ENCODE results near the gene SAMM50. TPM values are rescaled to one million over a fixed set of nuclear protein-coding genes. Genes with fewer than 3 reads are reported as not detected.

Gene SAMM50
- polyA plus RNA-seq, 1 donor from 2014 or later, result 79.5 TPM

DNA sequence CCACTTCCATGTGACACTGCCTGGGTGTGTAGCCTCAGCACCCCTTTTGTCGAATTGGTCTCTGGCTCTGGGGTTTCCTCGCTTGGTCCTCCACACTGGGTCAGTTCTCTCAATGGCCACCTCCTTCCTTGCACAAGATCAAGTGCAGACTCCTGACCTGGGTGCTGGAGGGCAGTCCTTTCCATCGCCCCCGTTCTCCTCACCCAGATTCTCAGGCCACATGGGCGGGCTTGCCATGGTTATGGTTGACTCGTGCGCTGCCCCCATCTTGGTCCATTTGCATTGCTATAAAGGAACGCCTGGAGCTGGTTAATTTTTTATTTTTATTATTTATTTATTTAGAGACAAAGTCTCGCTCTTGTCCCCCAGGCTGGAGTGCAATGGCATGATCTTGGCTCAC, 63.4 kb downstream of the SAMM50 start:
- H3K4me3 Mint-ChIP-seq, result no peak overlapping the region
- peaks cover 4 to 9% (median 9%) of the 10 kb centered on the region in 3 donors for H3K4me1 Mint-ChIP-seq
- peaks cover 1% of the 10 kb centered on the region for H3K36me3 Mint-ChIP-seq
- H3K27me3 Mint-ChIP-seq, result no peaks in the 10 kb centered on the region
- no peak overlapping the region for H3K27ac Mint-ChIP-seq
- H3K9me3 Mint-ChIP-seq, result no peaks in the 10 kb centered on the region

DNA sequence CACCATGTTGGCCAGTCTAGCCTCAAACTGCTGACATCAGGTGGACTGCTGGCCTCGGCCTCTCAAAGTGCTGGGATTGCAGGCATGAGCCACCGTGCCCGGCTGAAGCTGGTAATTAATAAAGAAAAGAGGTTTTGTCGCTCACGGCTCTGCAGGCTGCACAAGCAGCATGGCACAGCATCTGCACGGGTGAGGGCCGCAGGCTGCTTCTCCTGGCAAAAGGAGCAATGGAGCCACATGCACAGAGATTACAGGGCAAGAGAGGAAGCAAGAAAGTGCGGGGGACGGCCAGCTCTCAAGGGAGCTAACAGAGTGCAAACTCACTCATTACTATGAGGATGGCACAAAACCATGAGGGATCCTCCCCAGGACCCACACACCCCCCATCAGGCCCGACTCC, 64.2 kb downstream of the SAMM50 start:
- Mint-ChIP-seq H3K27me3 (no peaks in the 10 kb centered on the region), H3K36me3 (peaks cover 1% of the 10 kb centered on the region), H3K4me3 (peak overlapping the region in 1 of 4 donors; percentile 76), H3K27ac (peak overlapping the region in 1 of 3 donors; percentile 82), H3K4me1 (peaks cover 7 to 12% (median 9%) of the 10 kb centered on the region in 3 donors), H3K9me3 (no peaks in the 10 kb centered on the region)

DNA sequence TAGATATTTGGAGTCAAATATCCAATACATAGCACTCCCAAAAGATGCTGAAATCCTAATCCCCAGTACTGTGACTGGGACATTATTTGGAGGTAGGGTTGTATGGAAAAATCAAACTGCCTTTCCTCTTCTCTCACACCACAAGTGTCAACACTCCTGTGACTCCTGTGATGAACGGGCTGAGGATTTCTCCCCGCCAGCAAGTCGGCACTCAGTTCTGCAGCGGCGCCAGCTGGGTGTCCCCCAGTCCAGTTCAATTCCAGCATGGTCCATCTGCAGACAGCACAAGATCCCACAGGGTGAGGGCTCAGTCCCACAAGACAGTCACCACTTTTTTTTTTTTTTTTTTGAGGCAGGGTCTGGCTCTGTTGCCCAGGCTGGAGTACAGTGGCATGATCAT, 64.6 kb downstream of the SAMM50 start:
- Mint-ChIP-seq H3K4me1 (peaks cover 7 to 12% (median 9%) of the 10 kb centered on the region in 3 donors), H3K27ac (peak overlapping the region in 2 of 3 donors; percentile 35 to 82), H3K4me3 (peak overlapping the region in 1 of 4 donors; percentile 76), H3K27me3 (no peaks in the 10 kb centered on the region), H3K36me3 (peaks cover 1% of the 10 kb centered on the region), H3K9me3 (no peaks in the 10 kb centered on the region)

DNA sequence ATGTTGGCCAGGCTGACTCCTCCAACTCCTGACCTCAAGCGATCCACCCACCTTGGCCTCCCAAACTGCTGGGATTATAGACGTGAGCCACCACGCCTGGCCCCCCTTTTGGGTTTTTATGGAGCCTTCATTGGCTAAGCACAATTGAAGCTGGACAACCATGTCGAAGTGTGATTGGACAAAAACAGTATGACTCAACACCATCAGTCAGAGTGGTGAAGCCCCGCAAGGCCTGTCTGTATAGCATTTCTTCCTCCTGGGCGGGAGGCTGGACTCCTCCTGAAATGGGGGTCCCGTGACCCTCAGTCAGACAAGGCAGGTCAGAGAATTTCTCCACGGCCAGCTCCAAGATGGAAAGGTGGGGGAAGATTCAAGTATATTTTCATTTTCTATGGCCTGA, 65.7 kb downstream of the SAMM50 start:
- H3K9me3 Mint-ChIP-seq, result no peaks in the 10 kb centered on the region
- H3K27me3 Mint-ChIP-seq, result no peaks in the 10 kb centered on the region
- peak overlapping the region in 1 of 4 donors; percentile 58 for H3K4me3 Mint-ChIP-seq
- H3K4me1 Mint-ChIP-seq, result peaks cover 15 to 20% (median 16%) of the 10 kb centered on the region in 3 donors
- peaks cover 1% of the 10 kb centered on the region for H3K36me3 Mint-ChIP-seq
- peak overlapping the region in 2 of 3 donors; percentile 27 to 57 for H3K27ac Mint-ChIP-seq

DNA sequence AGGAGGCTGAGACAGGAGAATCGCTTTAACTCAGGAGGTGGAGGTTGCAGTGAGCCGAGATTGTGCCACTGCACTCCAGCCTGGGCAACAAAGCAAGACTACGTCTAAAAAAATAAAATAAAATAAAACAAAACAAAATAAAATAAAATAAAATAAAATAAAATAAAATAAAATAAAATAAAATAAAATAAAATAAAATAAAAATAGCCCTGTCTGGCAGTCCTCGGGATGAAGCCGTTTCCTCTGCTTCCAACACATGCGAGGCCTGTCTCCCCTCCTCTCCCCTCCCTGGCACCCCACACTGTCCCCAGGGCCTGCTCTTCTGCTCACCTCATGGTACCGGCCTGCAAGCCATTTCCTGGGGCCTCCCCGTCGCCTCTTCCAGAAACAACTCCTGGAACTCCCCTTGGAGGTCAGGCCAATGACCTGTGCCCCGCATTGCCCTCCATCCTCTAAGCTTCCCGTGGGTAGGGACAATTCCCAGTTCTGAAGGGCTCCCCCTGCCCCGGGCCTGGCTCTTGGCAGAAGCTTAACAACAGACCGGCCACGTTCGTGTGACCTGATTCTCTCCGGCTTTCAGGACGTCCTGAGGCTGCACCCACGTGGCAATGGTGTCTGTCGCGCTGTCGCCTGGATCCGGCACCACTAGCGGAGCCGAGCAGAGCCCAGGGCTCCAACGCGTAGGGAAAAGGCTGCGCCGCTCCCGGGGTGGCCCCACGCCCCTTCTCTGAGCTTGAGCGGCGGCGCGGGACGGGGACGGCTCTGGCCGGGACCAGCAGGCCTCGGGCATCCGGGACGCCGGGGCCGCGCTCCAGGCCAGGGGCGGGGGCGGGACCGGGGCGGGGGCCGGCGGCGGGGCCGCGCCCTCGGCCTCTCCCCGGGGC, 68.4 kb downstream of the SAMM50 start:
- Mint-ChIP-seq H3K27ac (peak overlapping the region; percentile 72 to 93 (median 92)), H3K27me3 (no peaks in the 10 kb centered on the region), H3K9me3 (no peaks in the 10 kb centered on the region), H3K4me3 (peak overlapping the region; percentile 62 to 96 (median 90)), H3K36me3 (peaks cover 1% of the 10 kb centered on the region), H3K4me1 (peaks cover 22 to 40% (median 36%) of the 10 kb centered on the region in 3 donors)

DNA sequence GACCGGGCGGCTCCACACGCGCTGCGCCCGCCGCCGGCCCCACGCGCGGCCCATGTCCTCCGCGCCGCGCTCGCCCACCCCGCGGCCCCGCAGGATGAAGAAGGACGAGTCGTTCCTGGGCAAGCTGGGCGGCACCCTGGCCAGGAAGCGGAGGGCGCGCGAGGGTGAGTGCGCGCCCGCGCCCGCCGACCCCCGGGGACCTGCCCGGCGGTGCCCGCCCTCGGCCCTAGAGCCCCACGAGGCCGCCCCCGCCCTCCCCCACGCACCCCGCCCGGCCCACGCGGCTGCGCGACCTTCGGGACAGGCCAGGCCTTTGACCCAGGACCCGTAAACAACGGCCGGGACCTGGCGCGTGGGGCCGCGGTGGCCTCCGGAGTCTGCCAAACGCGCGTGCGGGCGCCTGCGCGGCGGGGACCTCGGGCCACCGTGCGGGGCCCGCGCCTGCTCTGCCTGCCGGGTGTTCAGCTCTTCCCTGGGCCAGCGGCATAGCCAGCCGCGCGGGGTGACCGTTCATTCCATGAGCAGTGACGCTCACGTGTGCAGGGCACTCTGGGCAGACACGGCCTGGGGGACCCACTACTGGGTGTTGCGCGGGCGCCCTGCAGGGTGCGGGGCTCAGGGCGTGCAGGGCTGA, 69.2 kb downstream of the SAMM50 start, which contains the start of gene PARVB:
Gene PARVB (plus strand): TSS at position 15 of the 634 bp plus-strand sequence. CDS start 38 bp downstream, at position 53.
- H3K27me3 Mint-ChIP-seq, result no peaks in the 10 kb centered on the region
- H3K4me1 Mint-ChIP-seq, result peaks cover 22 to 44% (median 40%) of the 10 kb centered on the region in 3 donors
- peaks cover 4% of the 10 kb centered on the region for H3K36me3 Mint-ChIP-seq
- peak within 1 kb of the TSS; percentile 79 to 96 (median 91) for H3K4me3 Mint-ChIP-seq
- peak within 1 kb of the TSS; percentile 93 to 100 (median 99) for H3K27ac Mint-ChIP-seq
- H3K9me3 Mint-ChIP-seq, result no peaks in the 10 kb centered on the region

DNA sequence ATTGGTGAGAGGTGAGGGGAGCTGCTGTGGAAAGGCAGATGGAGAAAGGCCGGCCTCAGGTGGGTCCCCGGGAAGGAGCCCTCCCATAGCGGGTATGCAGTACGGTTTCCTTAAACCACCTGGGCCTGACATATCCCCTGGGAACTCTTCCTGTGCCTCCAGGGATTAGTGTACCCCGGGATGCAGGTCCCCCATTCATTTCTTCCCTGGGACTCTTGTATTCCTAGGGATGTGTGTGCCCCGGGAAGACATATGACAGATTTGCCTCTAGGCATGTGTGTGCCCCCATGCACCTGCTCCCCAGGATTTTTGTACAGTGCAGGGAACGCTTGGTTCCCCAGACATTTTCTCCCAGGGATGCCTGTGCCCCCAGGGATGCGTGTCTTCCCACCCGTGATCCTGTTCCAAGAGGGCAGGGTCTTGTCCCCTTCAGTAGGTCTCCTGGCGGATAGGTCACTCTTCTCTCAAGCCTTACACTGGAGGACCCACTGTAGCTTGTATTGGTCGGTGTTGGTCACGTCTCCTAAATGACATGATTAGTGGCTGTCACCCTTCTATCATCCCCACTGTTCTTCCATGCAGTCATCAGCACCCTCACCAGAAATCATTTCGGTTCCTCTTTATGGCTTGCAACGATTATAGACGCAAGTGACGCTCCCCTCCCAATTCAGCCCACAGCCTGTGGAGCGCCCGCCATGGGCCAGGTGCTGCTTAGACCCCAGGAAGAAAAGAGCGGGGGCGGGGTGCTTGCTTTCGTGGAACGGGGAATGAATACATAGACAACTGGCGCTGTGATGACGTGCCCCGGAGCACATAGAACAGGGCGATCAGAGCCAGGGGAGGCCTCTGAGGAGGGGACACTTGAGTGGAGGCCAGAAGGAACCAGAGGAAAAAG, 70.2 kb downstream of the SAMM50 start:
- Mint-ChIP-seq H3K36me3 (peaks cover 4% of the 10 kb centered on the region), H3K27me3 (no peaks in the 10 kb centered on the region), H3K4me1 (peaks cover 22 to 45% (median 40%) of the 10 kb centered on the region in 3 donors), H3K27ac (peak overlapping the region; percentile 93 to 100 (median 99)), H3K4me3 (peak overlapping the region; percentile 79 to 95 (median 90)), H3K9me3 (no peaks in the 10 kb centered on the region)

DNA sequence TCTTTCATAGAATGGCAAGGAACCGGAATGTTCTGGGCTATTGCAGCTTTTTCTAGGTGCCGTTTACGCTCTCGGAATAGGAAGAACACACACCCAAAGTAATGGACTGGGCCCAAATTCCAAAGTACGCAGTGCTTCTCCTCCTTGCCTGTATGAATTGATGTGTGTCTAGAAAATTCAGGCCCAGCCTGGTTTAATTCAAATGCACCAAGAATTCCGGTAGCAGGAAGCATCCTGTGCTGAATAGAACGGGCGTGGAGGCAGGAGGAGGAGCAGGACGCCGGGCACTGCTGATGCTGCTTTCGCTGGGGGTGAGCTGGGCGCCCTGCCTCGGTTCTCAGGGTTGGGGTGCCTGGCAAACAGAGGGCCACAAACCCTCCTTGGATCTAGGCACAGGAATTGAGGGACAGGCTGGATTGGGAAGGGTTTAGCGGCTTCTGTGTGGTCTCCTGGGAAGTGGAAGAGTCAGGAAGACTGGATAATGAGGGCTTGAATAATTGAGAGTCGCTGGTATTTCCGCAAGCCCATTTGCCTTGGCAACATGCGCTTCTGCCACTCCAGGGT, 70.9 kb downstream of the SAMM50 start:
- no peaks in the 10 kb centered on the region for H3K27me3 Mint-ChIP-seq
- peak overlapping the region; percentile 79 to 95 (median 90) for H3K4me3 Mint-ChIP-seq
- peaks cover 4% of the 10 kb centered on the region for H3K36me3 Mint-ChIP-seq
- no peaks in the 10 kb centered on the region for H3K9me3 Mint-ChIP-seq
- peaks cover 25 to 49% (median 40%) of the 10 kb centered on the region in 3 donors for H3K4me1 Mint-ChIP-seq
- H3K27ac Mint-ChIP-seq, result peak overlapping the region; percentile 93 to 100 (median 99)

DNA sequence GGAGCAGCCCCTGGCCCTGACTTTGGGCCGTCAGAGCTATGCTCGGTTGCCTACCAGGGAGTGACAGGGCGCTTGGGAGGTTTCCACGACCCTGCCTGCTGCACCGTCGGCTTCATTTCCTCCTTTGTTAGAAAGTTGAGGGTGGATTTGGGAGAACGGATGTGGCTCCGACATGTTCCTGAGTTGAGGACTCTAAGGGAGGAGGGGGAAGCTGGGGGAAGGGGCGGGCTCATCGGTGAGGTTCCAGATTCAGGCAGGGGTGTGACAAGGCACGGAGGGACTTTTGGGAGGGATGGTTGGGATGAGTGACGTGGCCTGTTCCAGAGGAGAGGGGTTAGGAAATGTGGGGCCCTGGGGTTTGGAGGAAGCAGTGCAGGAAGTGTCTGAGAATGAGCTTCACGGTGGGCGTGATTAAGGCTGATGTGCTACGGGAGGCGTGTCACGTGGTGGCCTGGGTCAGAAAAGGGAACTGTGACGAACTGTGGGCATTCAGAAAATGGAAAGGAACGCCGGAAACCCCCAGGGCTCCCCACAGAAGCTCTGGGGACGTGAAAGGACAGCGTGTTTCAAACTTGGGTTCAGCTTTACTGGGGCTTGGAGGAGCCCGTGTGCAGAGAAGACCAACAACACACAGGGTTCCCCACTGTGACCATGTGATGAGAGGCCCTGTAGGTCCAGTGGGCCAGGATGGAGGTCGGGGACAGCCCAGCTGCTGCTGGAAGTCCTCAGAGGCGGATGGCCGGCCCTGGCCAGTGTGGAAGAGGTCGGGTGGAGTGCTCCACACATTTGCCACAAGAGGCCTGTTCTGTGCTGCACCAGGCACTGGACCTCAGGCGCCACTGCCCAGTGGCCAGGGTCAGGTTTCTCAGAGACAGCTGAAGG, 71.6 kb downstream of the SAMM50 start:
- Mint-ChIP-seq H3K27me3 (no peaks in the 10 kb centered on the region), H3K9me3 (no peaks in the 10 kb centered on the region), H3K4me3 (peak overlapping the region; percentile 79 to 95 (median 90))

DNA sequence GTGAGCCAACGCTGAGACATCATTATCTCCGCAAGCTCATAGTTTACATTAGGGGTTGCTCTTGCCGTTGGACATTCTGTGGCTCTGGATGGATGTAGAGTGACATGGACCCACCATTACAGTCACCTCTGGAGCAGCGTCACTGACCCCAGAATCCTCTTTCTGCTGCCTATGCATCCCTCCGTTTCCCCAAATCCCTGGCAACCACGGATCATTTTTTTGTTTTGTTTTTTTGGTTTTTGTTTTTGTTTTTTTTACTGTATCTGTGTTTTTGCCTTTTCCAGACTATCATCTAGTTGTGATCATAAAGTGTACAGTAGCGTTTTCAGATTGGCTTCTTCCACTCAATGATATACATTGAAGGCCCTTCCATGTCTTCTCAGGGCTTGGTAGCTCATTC, 72.8 kb downstream of the SAMM50 start:
- Mint-ChIP-seq H3K27ac (peak overlapping the region; percentile 93 to 99 (median 94)), H3K4me3 (peak overlapping the region in 2 of 4 donors; percentile 39 to 41)

More for the DNA sequence above, 71.6 kb downstream of the SAMM50 start:
- H3K4me1 Mint-ChIP-seq, result peaks cover 30 to 52% (median 43%) of the 10 kb centered on the region in 3 donors
- peak overlapping the region; percentile 93 to 100 (median 99) for H3K27ac Mint-ChIP-seq
- peaks cover 4% of the 10 kb centered on the region for H3K36me3 Mint-ChIP-seq

DNA sequence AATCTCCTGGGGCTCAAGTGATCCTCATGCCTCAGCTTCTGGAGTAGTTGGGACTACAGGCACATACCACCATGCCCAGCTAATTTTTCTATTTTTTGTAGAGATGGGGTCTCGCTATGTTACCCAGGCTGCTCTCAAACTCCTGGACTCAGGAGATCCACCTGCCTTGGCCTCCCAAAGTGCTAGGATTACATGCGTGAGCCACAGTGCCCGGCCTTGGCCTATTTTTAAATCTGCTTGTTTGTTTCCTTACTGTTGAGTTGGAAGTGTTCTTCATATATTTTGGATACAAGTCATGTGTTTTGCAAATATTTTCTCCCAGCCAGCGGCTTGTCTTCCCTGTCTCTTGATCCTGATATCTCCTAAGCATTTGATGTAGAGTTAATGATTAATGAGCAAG, 73.8 kb downstream of the SAMM50 start:
- Mint-ChIP-seq H3K36me3 (peaks cover 3% of the 10 kb centered on the region), H3K9me3 (no peaks in the 10 kb centered on the region), H3K4me3 (peak overlapping the region in 2 of 4 donors; percentile 17 to 48), H3K4me1 (peaks cover 31 to 45% (median 39%) of the 10 kb centered on the region in 3 donors), H3K27ac (peak overlapping the region in 2 of 3 donors; percentile 42 to 99), H3K27me3 (no peaks in the 10 kb centered on the region)

More for the DNA sequence above, 72.8 kb downstream of the SAMM50 start:
- Mint-ChIP-seq H3K27me3 (no peaks in the 10 kb centered on the region), H3K9me3 (no peaks in the 10 kb centered on the region), H3K4me1 (peaks cover 31 to 49% (median 43%) of the 10 kb centered on the region in 3 donors), H3K36me3 (peaks cover 3% of the 10 kb centered on the region)

DNA sequence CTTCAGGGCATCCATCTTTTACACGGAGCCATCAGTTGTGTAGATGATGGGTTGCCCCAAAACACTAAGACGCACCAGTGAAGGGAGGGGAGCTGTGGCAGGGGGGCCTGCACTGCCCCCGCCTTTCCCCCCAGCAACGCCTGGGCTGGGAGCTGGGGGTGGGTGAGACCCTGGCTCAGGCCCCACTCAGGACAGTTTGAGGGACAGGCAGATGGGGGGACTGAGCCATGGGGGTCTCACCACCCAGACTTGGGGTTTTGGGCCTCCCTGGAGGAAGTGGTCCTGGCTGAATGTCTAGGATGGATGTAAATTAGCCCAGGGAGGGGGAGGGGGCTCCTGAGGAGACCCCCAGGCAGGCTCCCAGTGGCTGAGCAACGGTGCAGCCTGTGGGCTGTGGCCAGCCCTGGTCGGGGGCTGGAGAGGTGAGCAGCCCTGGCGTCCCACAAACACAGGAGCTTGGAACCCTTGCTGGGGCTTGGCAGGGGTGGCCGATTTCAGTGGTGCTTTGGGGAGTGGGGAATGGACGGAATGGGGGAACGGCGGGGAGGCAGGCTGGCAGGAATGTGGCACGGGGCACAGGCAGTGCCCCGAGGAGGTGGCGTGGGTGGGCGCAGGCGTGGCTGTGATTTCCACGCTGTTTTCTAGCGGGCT, 74.9 kb downstream of the SAMM50 start:
- Mint-ChIP-seq H3K9me3 (no peaks in the 10 kb centered on the region), H3K36me3 (peaks cover 3% of the 10 kb centered on the region), H3K27ac (peak overlapping the region in 1 of 3 donors; percentile 39), H3K4me1 (peaks cover 31 to 46% (median 41%) of the 10 kb centered on the region in 3 donors), H3K4me3 (no peak overlapping the region), H3K27me3 (no peaks in the 10 kb centered on the region)

DNA sequence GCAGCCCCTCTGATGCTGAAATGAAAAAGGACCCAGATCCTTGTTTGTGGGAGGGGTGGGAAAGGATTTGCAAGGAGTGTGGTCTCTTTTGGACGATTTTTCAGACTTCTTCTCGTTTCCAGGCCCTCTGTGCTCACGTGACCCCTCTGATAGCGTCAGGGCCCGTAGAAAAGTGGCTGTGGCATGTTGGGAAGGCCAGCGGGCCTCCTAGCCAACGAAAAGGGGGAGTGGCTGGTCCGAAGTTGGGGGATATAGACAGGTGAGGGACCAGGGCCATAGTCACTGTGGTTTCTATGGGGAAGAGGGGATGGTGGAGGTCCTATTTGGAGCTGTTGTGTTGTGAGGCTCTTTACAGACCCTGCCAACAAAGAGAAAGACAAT, 75.5 kb downstream of the SAMM50 start:
- Mint-ChIP-seq H3K36me3 (peaks cover 3% of the 10 kb centered on the region), H3K9me3 (no peaks in the 10 kb centered on the region), H3K4me3 (no peak overlapping the region), H3K4me1 (peaks cover 27 to 42% (median 37%) of the 10 kb centered on the region in 3 donors), H3K27ac (peak overlapping the region in 1 of 3 donors; percentile 55), H3K27me3 (no peaks in the 10 kb centered on the region)
